ENCODE measurements around the gene HRK. TPM values are rescaled to one million over a fixed set of nuclear protein-coding genes. Genes with fewer than 3 reads are reported as not detected.

HRK gene
- total and polyA plus RNA-seq, 12 donors, result 0.09 to 1.1 (median 0.24) TPM; not detected in 3

DNA sequence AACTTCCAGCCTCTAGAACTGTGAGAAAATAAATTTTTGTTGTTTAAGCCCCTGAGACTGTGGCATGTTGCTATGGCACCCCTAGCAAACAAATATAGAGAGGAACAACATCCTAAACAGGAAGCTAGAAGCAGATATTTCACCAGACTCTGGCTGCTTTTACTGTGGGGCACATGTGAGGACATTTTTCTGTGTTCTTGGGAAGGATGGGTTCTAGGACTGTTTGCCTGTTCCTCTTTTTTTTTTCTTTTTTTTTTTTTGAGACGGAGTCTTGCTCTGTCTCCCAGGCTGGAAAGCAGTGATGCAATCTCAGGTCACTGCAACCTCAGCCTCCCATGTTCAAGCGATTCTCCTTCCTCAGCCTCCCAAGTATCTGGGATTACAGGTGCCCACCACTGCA is 4.2 kb upstream of the HRK start:
- Histone ChIP-seq H3K9me3 (replicated peaks in 1 of 3) (no peaks in the 10 kb centered on the region), H3K27me3 (peaks cover 26% of the 10 kb centered on the region), H3K4me3 (no peak overlapping the region), H3K36me3 (replicated peaks in 1 of 2) (no peaks in the 10 kb centered on the region), H3K27ac (no peak overlapping the region), H3K4me1 (replicated peaks in 1 of 2) (peaks cover 11 to 13% of the 10 kb centered on the region in 2 donors)
- DNase-seq, result no peak
- WGBS, 4 donors, result 66 to 82% (median 75%) methylated on average over 2 of the region's 2 CpGs
- intact Hi-C loops (cut with DNase I), result no loop called here
- TF ChIP-seq POLR2A (IDR thresholded peaks at IDR 0.05), result no peak
- TF ChIP-seq, protein P1, sequence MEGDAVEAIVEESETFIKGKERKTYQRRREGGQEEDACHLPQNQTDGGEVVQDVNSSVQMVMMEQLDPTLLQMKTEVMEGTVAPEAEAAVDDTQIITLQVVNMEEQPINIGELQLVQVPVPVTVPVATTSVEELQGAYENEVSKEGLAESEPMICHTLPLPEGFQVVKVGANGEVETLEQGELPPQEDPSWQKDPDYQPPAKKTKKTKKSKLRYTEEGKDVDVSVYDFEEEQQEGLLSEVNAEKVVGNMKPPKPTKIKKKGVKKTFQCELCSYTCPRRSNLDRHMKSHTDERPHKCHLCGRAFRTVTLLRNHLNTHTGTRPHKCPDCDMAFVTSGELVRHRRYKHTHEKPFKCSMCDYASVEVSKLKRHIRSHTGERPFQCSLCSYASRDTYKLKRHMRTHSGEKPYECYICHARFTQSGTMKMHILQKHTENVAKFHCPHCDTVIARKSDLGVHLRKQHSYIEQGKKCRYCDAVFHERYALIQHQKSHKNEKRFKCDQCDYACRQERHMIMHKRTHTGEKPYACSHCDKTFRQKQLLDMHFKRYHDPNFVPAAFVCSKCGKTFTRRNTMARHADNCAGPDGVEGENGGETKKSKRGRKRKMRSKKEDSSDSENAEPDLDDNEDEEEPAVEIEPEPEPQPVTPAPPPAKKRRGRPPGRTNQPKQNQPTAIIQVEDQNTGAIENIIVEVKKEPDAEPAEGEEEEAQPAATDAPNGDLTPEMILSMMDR (IDR thresholded peaks at IDR 0.05), result no peak

DNA sequence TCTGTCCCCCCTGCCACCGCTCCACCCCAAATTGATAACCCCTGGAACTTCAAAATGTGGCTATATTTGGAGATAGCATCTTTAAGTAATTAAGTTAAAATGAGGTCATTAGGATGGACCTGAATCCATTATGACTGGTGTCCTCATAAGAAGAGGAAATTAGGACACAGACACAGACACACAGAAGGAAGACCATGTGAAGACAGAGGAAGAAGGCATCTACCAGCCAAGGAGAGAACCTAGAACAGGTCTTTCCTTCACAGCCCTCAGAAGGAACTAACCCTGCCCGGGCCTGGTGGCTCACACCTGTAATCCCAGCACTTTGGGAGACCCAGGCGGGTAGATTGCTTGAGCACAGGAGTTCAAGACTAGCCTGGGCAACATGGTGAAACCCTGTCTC is 3.6 kb upstream of the HRK start:
- Histone ChIP-seq H3K27ac (no peak overlapping the region), H3K4me1 (replicated peaks in 1 of 2) (peaks cover 12 to 16% of the 10 kb centered on the region in 2 donors), H3K4me3 (no peak overlapping the region), H3K27me3 (peaks cover 29% of the 10 kb centered on the region), H3K9me3 (replicated peaks in 1 of 3) (no peaks in the 10 kb centered on the region), H3K36me3 (replicated peaks in 1 of 2) (no peaks in the 10 kb centered on the region)
- intact Hi-C loops (cut with DNase I), result no loop called here
- WGBS, 4 donors, result 75 to 94% (median 90%) methylated on average over 3 of the region's 3 CpGs
- DNase-seq, result no peak
- TF ChIP-seq POLR2A (IDR thresholded peaks at IDR 0.05), result no peak
- TF ChIP-seq, protein P1 (IDR thresholded peaks at IDR 0.05), result no peak

DNA sequence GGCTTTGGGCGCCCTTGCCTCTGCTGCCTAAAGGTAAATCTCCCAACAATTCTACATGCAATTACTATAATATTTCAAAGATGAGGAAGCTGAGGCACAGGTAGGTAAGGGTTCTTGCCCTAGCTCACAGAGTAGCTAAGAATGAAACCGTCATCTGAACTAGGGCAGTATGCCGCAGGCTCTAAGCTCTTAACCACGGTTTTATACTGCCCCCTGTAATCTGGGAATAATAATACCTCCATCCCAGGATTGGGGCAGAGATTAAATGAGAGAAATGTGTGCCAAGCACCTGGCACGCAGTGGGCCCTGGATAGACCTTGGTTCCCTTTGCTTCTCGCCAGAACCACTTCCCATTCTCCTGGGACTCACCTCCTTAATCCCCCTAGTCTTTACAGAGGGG is 1.5 kb upstream of the HRK start:
- Histone ChIP-seq H3K36me3 (replicated peaks in 1 of 2) (no peaks in the 10 kb centered on the region), H3K27me3 (peaks cover 50% of the 10 kb centered on the region), H3K27ac (no peak overlapping the region), H3K9me3 (replicated peaks in 1 of 3) (no peaks in the 10 kb centered on the region), H3K4me1 (replicated peaks in 1 of 2) (peaks cover 12 to 16% of the 10 kb centered on the region in 2 donors), H3K4me3 (no peak overlapping the region)
- intact Hi-C loops (cut with DNase I), result no loop called here
- 40 to 50% (median 42%) methylated on average over 6 of the region's 6 CpGs for WGBS, 4 donors
- TF ChIP-seq, protein P1 (IDR thresholded peaks at IDR 0.05), result peak in 2 of 6 experiments; percentile 9 to 21
- no peak for TF ChIP-seq POLR2A (IDR thresholded peaks at IDR 0.05)
- no peak for DNase-seq

DNA sequence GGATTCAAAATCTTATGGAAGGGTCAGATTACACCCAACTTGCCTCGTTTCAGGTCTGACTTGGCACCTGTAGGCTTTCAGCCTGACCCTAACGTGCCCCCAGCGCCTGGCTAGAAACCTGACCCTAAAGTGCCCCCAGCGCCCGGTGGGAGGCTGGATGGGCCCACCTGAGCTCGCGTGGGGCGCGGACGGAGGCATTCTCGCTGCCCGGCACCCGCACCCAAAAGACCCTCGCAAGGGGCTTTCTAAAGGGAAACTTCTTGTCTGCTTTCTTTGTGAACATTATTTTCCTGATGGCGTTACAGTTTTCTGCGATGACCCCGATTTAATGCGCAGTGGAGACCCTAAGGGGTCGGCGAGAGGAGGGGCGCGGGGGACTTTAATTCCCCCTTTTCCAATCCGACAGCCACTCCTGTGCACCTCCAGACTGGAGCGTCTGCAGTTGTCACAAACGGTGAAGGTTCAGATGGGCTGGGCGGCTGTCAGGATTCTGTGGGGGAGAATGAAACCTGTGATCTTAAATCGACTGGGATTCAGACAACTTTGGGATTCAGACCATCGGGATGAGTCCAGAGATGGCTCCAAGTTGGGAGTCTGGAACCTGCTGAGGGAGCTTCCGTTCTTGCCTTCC is 751 bp upstream of the HRK start:
- Histone ChIP-seq H3K9me3 (replicated peaks in 1 of 3) (no peaks in the 10 kb centered on the region), H3K27me3 (peaks cover 56% of the 10 kb centered on the region), H3K27ac (no peak overlapping the region), H3K4me1 (replicated peaks in 1 of 2) (peaks cover 12 to 16% of the 10 kb centered on the region in 2 donors), H3K36me3 (replicated peaks in 1 of 2) (no peaks in the 10 kb centered on the region), H3K4me3 (peak overlapping the region in 1 of 4 donors; percentile 48)
- intact Hi-C loops (cut with DNase I), result no loop called here
- 8 to 18% (median 9%) methylated on average over 14 to 29 of the region's 29 CpGs for WGBS, 4 donors
- no peak for TF ChIP-seq POLR2A (IDR thresholded peaks at IDR 0.05)
- TF ChIP-seq, protein P1 (IDR thresholded peaks at IDR 0.05), result no peak
- DNase-seq, result no peak
